RCC 7860 (cell line): ENCODE measurements around the gene CYP4B1.

Experiments used
- DNase-seq: peaks from one replicate; pipeline ENCODE4 v3.0.0-alpha.2; 2015; ENCODE audit warnings: low spot score
- FAIRE-seq: peaks from 2 replicates; lab custom pipeline; 2012; peaks lifted over from hg19 to GRCh38; lab: Jason Lieb, UNC

Gene CYP4B1

DNA sequence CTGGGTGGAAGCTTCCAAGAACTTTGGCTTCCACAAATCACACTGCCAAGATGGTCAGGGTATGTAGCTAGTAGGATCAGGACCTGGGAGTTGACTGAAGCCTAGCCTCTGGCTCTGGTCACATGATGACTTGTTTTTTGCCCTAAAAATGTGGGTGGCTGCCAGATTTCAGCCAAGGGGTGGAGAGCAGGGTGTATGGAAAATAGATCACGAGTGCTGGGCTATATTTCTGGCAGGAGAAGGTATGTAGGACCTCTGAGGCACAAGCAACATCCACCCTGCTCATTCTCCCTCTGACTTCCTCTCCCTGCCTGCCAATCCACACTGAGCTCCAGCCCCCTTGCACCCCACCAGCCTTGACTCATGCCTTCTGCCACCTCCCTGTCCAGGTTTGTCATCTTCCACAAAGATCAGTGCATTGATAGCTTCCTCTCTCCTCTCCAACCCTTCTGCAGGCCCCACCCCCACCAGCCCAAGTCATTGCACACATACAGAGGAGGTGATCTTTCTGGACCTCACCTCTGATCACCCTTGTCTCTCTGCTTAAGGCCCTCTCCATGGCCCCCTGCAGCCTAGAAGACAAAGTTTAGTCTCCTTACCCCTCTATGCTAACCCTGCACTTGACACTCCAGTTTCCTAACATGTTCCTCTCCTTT, 8.3 kb upstream of the CYP4B1 start:
- DNase-seq (no peak), FAIRE-seq (no peak)

- DNase-seq: no peak
Observed at GRCh38 chr1:46793126-46793525, 5.7 kb upstream of the CYP4B1 start.

DNA sequence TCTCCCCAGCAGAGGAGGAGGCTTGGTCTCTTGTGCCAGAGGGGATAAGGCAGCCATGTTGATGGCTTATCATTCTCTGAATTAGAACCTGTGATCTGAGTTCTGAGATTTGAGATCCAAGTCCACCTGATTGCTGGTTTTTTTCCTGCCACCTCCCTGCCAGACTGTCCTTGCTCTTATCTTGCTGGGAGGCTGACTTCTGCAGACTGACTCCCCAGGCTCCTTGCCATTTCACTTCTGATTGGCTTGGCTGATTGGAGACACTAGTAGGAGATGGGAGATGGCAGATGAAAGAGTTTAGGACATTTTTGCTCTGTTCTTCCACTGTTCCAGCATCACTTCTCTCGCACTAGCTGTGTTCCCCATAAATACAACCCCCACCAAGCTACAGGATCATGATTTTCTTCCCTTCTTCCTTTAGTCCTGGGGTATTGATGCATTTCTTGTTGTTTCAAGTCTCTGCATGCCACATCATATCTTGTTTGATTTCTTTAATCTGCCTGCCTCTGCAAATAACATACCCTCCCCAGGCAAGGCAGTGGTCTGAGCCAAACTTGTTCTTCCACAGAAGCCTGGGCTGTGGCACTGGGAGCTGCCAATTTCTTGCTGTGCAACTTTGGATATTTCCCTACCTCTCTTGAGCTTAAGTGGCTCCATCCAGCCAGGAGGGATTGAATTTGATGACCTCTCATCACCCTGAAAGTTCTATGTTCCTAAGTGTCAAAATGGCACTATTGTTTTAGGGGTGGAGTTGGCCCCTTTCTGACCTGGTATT, 963 bp upstream of the CYP4B1 start:
- FAIRE-seq (no peak), DNase-seq (no peak)

More at GRCh38 chr1:46793126-46793525, 5.7 kb upstream of the CYP4B1 start:
- FAIRE-seq: no peak

- DNase-seq: no peak
- no peak for FAIRE-seq
Observed at GRCh38 chr1:46800742-46801141, 1.9 kb downstream of the CYP4B1 start.

DNA sequence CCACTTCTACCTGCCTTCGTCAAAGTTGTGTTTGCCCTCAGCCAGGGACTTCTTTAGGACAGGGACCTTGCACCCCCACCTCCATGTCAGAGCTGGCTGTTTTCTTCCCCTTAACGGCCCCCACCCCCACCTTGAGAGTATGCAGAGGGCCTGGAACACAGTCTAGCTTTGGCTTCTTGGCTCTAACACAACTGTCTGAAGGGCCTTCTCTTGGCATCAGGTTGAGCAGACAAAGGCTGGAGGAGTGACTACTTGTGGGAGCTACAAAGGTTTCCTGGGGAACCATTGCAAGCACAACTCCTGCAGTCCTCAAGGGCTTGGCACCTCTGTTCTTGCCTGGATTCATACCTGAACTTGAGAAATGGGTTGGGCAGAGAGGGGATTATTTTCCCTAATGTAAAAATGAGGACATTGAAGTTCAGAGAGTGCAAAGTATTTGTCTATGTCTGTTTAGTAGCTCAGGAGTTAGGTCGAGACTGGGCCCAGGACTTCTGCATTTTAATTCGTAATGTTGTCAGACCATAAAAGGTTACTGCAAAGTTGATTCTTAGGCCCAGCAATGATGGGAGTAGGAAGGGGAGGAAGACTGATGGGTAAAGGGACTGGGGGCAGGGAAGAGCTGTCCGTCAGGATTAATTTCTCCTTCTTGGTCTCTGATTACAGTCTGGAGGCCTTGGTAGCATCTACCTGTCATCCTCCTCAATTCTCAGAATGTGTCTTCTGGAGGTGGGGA, 2.6 kb downstream of the CYP4B1 start:
- FAIRE-seq (no peak), DNase-seq (no peak)

DNA sequence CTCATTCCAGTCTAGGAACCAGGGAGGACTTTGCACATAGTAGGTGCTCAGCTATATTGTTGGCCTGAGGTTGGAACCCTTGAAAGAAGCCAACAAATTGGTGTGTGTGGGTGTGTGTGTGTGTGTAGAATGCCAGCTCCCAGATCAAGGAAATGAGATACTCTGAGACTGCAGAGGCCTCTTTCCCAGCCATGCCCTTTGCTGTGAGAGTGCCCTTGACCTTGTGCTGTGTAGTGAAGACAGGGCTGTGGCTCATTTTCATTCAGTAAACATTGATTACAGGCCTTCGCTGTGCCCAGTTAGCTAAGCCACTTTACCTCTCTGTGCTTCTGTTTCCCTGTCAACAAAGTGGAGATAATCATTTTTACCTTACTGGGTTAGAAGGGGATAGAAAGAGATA, 3.2 kb downstream of the CYP4B1 start:
- FAIRE-seq: no peak

GRCh38 chr1:46802901-46803574, 4.2 kb downstream of the CYP4B1 start:
- FAIRE-seq (no peak), DNase-seq (no peak)

More for the DNA sequence above, 3.2 kb downstream of the CYP4B1 start:
- DNase-seq: no peak

DNA sequence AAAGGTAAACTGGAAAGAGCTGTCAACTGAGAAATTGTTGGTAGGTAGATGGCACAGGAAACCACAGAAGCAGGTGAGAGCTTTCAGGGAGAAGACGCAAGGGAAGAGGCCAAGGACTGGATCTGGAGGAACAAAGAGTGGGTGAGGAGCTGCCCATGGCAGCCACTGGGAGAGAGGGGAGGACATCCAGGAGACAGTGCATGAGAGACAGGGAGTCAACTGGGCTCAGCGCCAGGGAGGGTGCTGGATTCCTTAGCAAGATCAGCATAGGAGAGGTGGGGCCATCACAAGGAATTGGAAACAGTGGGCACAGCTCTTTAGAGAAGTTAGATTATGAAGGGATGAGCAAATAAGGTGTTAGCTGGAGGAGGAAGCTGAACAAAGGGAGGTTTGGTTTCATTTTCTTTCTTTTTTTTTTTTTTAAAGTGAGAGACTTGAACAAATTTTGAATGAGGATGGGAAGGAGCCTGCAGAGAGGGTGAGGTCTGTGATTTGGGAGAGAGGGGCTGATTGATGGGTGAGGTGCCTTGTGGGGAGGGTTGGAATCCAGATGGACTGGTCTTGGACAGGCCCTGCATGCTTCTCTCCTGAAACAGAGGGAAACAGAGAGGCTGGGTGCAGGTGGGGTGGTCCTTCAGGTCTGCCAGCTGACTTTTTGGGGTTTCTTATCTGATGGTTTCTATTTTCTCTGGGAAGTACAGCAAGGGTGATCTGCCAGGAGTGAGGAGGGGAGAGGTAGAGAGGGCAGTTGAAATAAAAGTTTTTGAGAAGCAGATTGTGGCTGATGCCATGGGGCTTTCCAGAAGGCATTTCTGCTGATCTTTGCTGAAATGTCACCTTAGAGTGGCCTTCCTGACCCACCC, 5.4 kb downstream of the CYP4B1 start:
- DNase-seq: no peak
- FAIRE-seq: no peak

DNA sequence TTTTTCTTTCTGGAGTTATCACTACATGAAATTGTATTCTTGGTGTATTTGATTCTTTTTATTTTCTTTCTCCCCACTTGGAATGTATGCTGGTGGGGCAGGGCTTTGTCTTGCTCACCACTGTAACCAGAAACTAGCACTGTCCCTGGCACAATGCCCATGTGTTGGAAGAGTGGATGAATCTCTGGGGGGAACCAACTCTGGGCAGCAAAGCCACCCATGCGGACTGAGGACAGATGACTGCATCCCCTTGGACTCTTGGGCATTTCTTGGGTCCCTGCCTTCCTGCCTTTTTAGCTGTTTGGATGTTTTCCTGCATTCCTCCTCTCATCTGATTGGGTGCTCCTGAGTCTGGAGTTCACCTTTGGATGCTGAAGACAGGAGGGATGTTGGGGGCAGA, 6.1 kb downstream of the CYP4B1 start:
- FAIRE-seq (no peak), DNase-seq (no peak)

DNA sequence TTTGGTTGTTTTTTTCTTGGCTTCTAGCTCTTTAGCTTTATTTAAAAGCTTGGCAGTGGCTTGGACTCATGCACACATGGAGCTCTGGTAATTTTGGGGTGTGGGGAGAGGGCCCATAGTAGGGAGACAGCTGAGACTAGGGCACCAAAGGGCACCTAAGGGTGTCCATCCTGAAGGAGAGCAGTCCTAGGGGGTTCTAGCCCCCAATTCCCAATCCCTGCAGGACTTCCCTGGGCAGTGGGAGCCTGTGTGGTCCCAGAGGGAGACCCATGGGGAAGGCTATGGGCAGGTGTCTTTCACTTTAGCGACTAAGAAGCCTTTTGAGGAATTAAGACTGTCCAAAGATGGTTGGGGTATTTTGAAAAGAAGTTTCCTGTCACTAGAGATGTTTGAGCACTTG, 6.9 kb downstream of the CYP4B1 start:
- FAIRE-seq: no peak
- DNase-seq: no peak

DNA sequence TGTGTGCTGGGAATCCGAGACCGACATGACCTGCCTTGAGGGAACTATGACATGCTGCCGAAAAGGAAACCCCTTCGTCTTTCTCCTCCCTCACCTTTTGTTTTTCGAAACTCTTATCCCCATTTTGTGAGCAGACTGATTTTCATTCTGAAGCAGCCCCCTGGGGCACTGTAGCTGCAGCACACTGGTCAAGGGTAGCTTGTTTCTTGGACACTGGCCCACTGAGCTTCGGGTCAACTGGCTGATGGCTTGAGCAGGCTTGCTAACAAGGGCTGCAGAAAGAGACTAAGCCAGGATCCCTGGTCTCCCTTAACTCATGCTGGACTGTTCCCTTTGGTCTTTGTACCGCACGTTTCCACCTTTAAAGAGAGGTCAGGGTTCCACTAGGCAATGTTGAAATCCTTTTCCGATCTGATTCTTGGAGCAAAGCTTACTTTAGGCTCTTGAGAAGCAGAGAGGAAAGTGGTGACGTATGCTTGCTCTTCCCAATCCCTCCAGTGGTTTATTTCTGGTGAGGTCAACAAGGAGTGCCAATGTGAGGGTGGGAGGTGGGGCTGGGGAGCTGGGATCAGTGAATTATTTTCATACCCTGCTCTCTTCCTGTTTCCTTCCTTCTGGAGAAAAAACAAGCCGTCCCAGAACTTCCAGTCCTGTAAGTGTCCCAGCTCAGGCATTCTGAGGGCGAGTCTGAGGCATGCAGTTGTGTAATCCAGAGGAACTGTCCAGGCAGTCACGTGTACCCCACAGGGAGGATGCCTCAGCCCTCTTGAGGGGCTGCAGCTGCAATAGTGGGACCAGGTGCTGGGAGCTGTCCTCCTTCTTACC, 7.6 kb downstream of the CYP4B1 start:
- DNase-seq (no peak), FAIRE-seq (no peak)

DNA sequence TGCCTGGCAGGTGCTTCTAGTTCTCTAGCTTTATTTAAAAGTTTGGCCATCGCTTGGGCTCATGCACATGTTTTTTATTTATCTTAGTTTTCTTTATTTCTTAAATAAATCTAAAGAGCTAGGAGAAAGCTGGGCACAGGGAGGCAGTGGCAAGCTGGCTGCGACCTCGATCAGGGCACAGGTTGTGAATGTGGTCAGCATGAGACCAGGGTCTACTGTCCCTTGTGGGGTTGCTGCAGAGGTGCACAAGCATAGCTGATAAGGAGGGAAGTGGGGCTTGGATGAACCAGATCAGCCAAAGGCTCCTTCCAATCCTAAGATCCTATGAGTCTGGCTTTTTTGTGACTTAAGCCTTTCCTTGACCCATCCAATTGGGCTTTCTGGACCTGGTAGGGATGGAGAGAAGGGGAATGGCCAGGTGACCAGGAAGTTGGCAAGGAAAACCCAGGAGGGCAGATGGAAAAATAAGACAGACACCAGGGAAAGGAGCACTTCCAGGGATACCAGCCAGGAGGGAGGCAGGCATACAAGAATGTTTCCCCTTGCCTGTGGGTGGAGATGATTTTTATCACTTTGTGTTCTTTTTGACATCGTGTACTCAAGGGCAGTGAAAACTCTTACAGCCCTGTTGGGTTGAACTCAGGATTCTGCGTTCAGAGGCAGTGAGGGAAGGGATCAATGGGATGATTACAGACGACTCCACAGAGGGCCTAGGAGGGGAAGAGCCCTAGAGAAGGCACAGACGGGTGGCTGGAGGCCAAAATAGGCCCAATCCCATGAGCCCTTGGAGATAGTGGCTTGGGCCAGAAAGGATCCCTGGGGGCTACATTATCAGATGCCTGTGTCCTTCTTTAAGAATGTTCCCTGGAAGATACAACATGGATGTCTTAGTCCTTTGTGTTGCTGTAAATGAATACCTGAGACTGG, 8.5 kb downstream of the CYP4B1 start:
- FAIRE-seq: no peak

GRCh38 chr1:46809071-46809470, 10.2 kb downstream of the CYP4B1 start:
- no peak for DNase-seq
- no peak for FAIRE-seq

More for the DNA sequence above, 8.5 kb downstream of the CYP4B1 start:
- DNase-seq: no peak

GRCh38 chr1:46809904-46810303, 11.1 kb downstream of the CYP4B1 start:
- DNase-seq (no peak), FAIRE-seq (no peak)

- FAIRE-seq (no peak), DNase-seq (no peak)
Observed at GRCh38 chr1:46810596-46810995, 11.8 kb downstream of the CYP4B1 start.

GRCh38 chr1:46811053-46811452, 12.2 kb downstream of the CYP4B1 start:
- DNase-seq: no peak
- no peak for FAIRE-seq

GRCh38 chr1:46812065-46812963, 13.5 kb downstream of the CYP4B1 start:
- FAIRE-seq: no peak
- no peak for DNase-seq
